Neural progenitor cell (in vitro differentiated cells): Measurements from ENCODE around the gene VHLL. TPM values are rescaled to one million over a fixed set of nuclear protein-coding genes. Genes with fewer than 3 reads are reported as not detected.
A peak's percentile ranks its signal among the peaks of the same experiment; 100 is the strongest.
"Not testable (repeated sequence)": the region's sequence is repeated elsewhere in the genome, so short reads cannot be mapped to it uniquely, and the experiment has no call there.

Source experiments
- DNase-seq: peaks from one replicate; pipeline ENCODE4 v3.0.0-alpha.2; 2016; ENCODE audit warnings: low spot score
- H2AFZ ChIP-seq: fragments of 200-600 bp; sonication (generic); replicated peaks from 2 replicates; pipeline ENCODE4 v1.6.1; 2016; ENCODE audit warnings: antibody characterized with exemption
- H3F3A ChIP-seq: fragments of 200-600 bp; sonication (generic); 2 replicates; pipeline ENCODE4 v1.6.1; 2016; ENCODE audit warnings: antibody characterized with exemption, low read depth
- H3K27ac ChIP-seq: fragments of 200-600 bp; sonication (generic); 2 replicates; pipeline ENCODE4 v1.5.1; 2016; ENCODE audit warnings: mild to moderate bottlenecking
- H3K27me3 ChIP-seq: fragments of 200-600 bp; sonication (generic); 2 replicates; pipeline ENCODE4 v1.6.1; 2016; ENCODE audit warnings: mild to moderate bottlenecking, moderate library complexity
- H3K36me3 ChIP-seq: fragments of 200-600 bp; sonication (generic); 2 replicates; pipeline ENCODE4 v1.5.1; 2016
- H3K4me1 ChIP-seq: fragments of 200-600 bp; sonication (generic); 2 replicates; pipeline ENCODE4 v1.6.1; 2016; ENCODE audit warnings: mixed run types
- H3K4me2 ChIP-seq: fragments of 200-600 bp; sonication (generic); 2 replicates; pipeline ENCODE4 v1.6.1; 2016
- H3K4me3 ChIP-seq: fragments of 200-600 bp; sonication (generic); 2 replicates; pipeline ENCODE4 v1.5.1; 2016
- H3K79me2 ChIP-seq: fragments of 200-600 bp; sonication (generic); 2 replicates; pipeline ENCODE4 v1.6.1; 2016; ENCODE audit warnings: low read depth
- H3K9ac ChIP-seq: fragments of 200-600 bp; sonication (generic); 2 replicates; pipeline ENCODE4 v1.6.1; 2016
- H3K9me3 ChIP-seq: fragments of 200-600 bp; sonication (generic); 2 replicates; pipeline ENCODE4 v1.5.1; 2016; ENCODE audit warnings: low read depth
- H4K20me1 ChIP-seq: fragments of 200-600 bp; sonication (generic); 2 replicates; pipeline ENCODE4 v1.6.1; 2016; ENCODE audit warnings: low read depth
- H3K27ac Mint-ChIP-seq: 3 replicates; pipeline ENCODE4 v1.8.0; 2021; ENCODE audit warnings: mixed read lengths
- H3K27me3 Mint-ChIP-seq: 2 replicates; pipeline ENCODE4 v1.8.0; 2022; ENCODE audit warnings: low read depth, mild to moderate bottlenecking, inconsistent platforms, moderate library complexity, mixed read lengths; ENCODE audit not compliant: insufficient read depth
- H3K36me3 Mint-ChIP-seq: 3 replicates; pipeline ENCODE4 v1.8.0; 2021; ENCODE audit warnings: mixed read lengths
- H3K4me1 Mint-ChIP-seq: 3 replicates; pipeline ENCODE4 v1.8.0; 2021; ENCODE audit warnings: mixed read lengths
- H3K4me3 Mint-ChIP-seq: 3 replicates; pipeline ENCODE4 v1.8.0; 2021; ENCODE audit warnings: mild to moderate bottlenecking, moderate library complexity, mixed read lengths
- H3K9me3 Mint-ChIP-seq: 3 replicates; pipeline ENCODE4 v1.8.0; 2020; ENCODE audit warnings: mixed read lengths
- CTCF ChIP-seq: fragments of 200-600 bp; sonication (generic); IDR thresholded peaks from 2 replicates; pipeline ENCODE4 v1.5.1; 2017; ENCODE audit warnings: antibody characterized with exemption, mild to moderate bottlenecking
- EZH2 ChIP-seq: fragments of 200-600 bp; sonication (generic); IDR thresholded peaks from 2 replicates; pipeline ENCODE4 v1.6.1; 2017; ENCODE audit warnings: antibody characterized with exemption, mild to moderate bottlenecking, moderate library complexity
- EZH2phosphoT487 ChIP-seq: fragments of 200-600 bp; sonication (generic); IDR thresholded peaks from 2 replicates; pipeline ENCODE4 v1.6.1; 2017; ENCODE audit warnings: antibody characterized with exemption
- total RNA-seq: library from RNA; depleted of rRNA; stranded (reverse); fragments of >200 nt; gene quantifications from 2 replicates; pipeline ENCODE4 v1.2.3, GENCODE V29; 2015; ENCODE audit warnings: low replicate concordance

The VHLL gene
- total RNA-seq, 1 donor from 2014 or later = not detected

DNA sequence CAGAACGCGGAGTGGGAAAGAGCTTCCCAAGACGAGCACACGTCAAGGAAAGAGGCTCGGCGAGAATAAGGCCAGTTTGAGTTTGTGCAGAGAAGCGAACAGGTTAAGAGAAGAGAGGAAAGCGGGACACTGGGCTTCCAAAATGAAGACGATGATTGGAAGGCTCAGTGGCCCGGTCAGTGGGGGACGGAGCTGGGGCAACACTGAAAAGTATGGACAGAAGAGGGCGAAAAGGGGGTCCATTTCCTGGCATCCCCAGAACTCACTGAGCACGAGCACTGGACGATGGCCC is 38.7 kb upstream of the VHLL start:
- Mint-ChIP-seq H3K4me1 (peaks cover 22% of the 10 kb centered on the region), H3K27ac (peak overlapping the region; percentile 61), H3K4me3 (peak overlapping the region; percentile 96), H3K36me3 (peaks cover 15% of the 10 kb centered on the region), H3K27me3 (no peaks in the 10 kb centered on the region), H3K9me3 (no peaks in the 10 kb centered on the region)
- peak overlapping the region; percentile 66 for H3K9ac ChIP-seq
- H4K20me1 ChIP-seq = peaks cover 37% of the 10 kb centered on the region
- no peaks in the 10 kb centered on the region for H3K27me3 ChIP-seq
- H3F3A ChIP-seq = peaks cover 15% of the 10 kb centered on the region
- peak overlapping the region; percentile 52 for H3K27ac ChIP-seq
- peaks cover 13% of the 10 kb centered on the region for H3K36me3 ChIP-seq
- DNase-seq = no peak
- TF ChIP-seq EZH2 = no peak
- peak; percentile 9 for TF ChIP-seq CTCF
- TF ChIP-seq EZH2phosphoT487 = no peak
- H3K79me2 ChIP-seq = peaks cover 51% of the 10 kb centered on the region
- peaks cover 14% of the 10 kb centered on the region for H3K4me1 ChIP-seq
- H3K4me2 ChIP-seq = peak overlapping the region; percentile 92
- no peaks in the 10 kb centered on the region for H3K9me3 ChIP-seq
- H3K4me3 ChIP-seq = peak overlapping the region; percentile 99
- peak overlapping the region; percentile 69 for H2AFZ ChIP-seq

- H3K36me3 Mint-ChIP-seq = peaks cover 15% of the 10 kb centered on the region
- H3K27me3 Mint-ChIP-seq = no peaks in the 10 kb centered on the region
- H3K27ac Mint-ChIP-seq = peak overlapping the region; percentile 61
These were observed 38.2 kb upstream of the VHLL start for GRCh38 chr1:156337052-156337887.

GRCh38 chr1:156336242-156336641 is 37.1 kb upstream of the VHLL start:
- Histone ChIP-seq H3F3A (peaks cover 15% of the 10 kb centered on the region), H3K9ac (peak overlapping the region; percentile 15), H3K27me3 (no peaks in the 10 kb centered on the region), H3K79me2 (peaks cover 63% of the 10 kb centered on the region), H3K4me3 (peak overlapping the region; percentile 99), H2AFZ (no peak overlapping the region), H4K20me1 (peaks cover 44% of the 10 kb centered on the region), H3K4me2 (peak overlapping the region; percentile 92), H3K36me3 (peaks cover 21% of the 10 kb centered on the region), H3K27ac (no peak overlapping the region), H3K4me1 (peaks cover 14% of the 10 kb centered on the region), H3K9me3 (no peaks in the 10 kb centered on the region)
- Mint-ChIP-seq H3K36me3 (peaks cover 20% of the 10 kb centered on the region), H3K4me3 (peak overlapping the region; percentile 96), H3K4me1 (peaks cover 18% of the 10 kb centered on the region), H3K9me3 (no peaks in the 10 kb centered on the region), H3K27me3 (no peaks in the 10 kb centered on the region), H3K27ac (no peak overlapping the region)
- TF ChIP-seq EZH2phosphoT487 (no peak), EZH2 (no peak), CTCF (peak; percentile 43)
- DNase-seq = peak; percentile 16

More at GRCh38 chr1:156337052-156337887, 38.2 kb upstream of the VHLL start:
- Mint-ChIP-seq H3K9me3 (no peaks in the 10 kb centered on the region), H3K4me3 (peak overlapping the region; percentile 96), H3K4me1 (peaks cover 20% of the 10 kb centered on the region)
- peak overlapping the region; percentile 69 for H2AFZ ChIP-seq
- H4K20me1 ChIP-seq = peaks cover 41% of the 10 kb centered on the region
- TF ChIP-seq EZH2phosphoT487 (no peak), EZH2 (no peak), CTCF (no peak)
- H3K9me3 ChIP-seq = no peaks in the 10 kb centered on the region
- H3K79me2 ChIP-seq = peaks cover 56% of the 10 kb centered on the region
- peak overlapping the region; percentile 99 for H3K4me3 ChIP-seq
- DNase-seq = no peak
- peaks cover 14% of the 10 kb centered on the region for H3K4me1 ChIP-seq
- H3K36me3 ChIP-seq = peaks cover 17% of the 10 kb centered on the region
- peak overlapping the region; percentile 52 for H3K27ac ChIP-seq
- peaks cover 15% of the 10 kb centered on the region for H3F3A ChIP-seq
- H3K27me3 ChIP-seq = no peaks in the 10 kb centered on the region
- H3K4me2 ChIP-seq = peak overlapping the region; percentile 92
- H3K9ac ChIP-seq = peak overlapping the region; percentile 66

DNA sequence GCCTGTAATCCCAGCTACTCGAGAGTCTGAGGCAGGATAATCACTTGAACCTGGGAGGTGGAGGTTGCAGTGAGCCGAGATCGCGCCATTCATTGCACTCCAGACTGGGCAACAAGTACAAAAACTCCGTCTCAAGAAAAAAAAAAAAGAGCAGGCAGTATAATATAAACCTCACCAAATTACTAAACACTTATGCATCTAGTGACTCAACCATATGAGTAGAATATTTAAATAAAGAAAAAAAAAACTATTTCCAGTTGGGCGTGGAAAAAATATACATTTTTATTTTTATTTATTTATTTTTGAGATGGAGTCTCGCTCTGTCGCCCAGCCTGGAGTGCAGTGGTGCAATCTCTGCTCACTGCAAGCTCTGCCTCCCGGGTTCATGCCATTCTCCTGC is 24.1 kb upstream of the VHLL start:
- H2AFZ ChIP-seq, H3K4me1 ChIP-seq, H3K9me3 Mint-ChIP-seq, H3K27me3 ChIP-seq, H4K20me1 ChIP-seq, H3K27ac ChIP-seq, H3K4me3 ChIP-seq, H3K4me3 Mint-ChIP-seq, H3K4me2 ChIP-seq, H3K9me3 ChIP-seq, DNase-seq, H3K27ac Mint-ChIP-seq, H3K4me1 Mint-ChIP-seq, H3K79me2 ChIP-seq, H3K9ac ChIP-seq, H3K27me3 Mint-ChIP-seq: not testable (repeated sequence)
- Histone ChIP-seq H3K36me3 (peaks cover 37% of the 10 kb centered on the region), H3F3A (peaks cover 26% of the 10 kb centered on the region)
- H3K36me3 Mint-ChIP-seq = peaks cover 15% of the 10 kb centered on the region
